AG04450 (cell line): ENCODE measurements around the gene GPRIN3. TPM values are rescaled to one million over a fixed set of nuclear protein-coding genes. Genes with fewer than 3 reads are reported as not detected.

ENCODE experiments used
- CTCF ChIA-PET: fragments of 300-600, 350-600 bp; formaldehyde crosslinking; extraction: SDS; loops from one replicate; lab custom pipeline; 2022; ENCODE audit warnings: antibody characterized with exemption, inconsistent platforms; lab: Charles Lee
- POLR2A ChIA-PET: fragments of 350-600 bp; formaldehyde crosslinking; extraction: SDS; loops from one replicate; lab custom pipeline; 2021; ENCODE audit warnings: antibody characterized with exemption, inconsistent platforms; lab: Yijun Ruan, JAX
- DNase-seq: peaks from one replicate; pipeline ENCODE4 v3.0.0-alpha.2; 2011; ENCODE audit warnings: low read depth, low spot score
- H3K27ac ChIP-seq: one replicate; pipeline ENCODE4 v1.5.1; 2012; ENCODE audit warnings: low read depth, low read length, control low read depth
- H3K27me3 ChIP-seq: one replicate; pipeline ENCODE4 v1.6.0; 2012; ENCODE audit warnings: low read length; ENCODE audit not compliant: control insufficient read depth, insufficient read depth
- H3K4me3 ChIP-seq: 2 replicates; pipeline ENCODE4 v1.5.1; 2011; ENCODE audit warnings: mild to moderate bottlenecking, low read depth, low read length, control low read depth
- H3K9me3 ChIP-seq: 2 replicates; pipeline ENCODE4 v1.5.1; 2012; ENCODE audit warnings: low read length; ENCODE audit not compliant: control insufficient read depth, insufficient read depth
- CTCF ChIP-seq: IDR thresholded peaks from 2 replicates; pipeline ENCODE4 v1.5.1; 2011; ENCODE audit warnings: low read depth, low read length, control low read depth, inconsistent platforms
- polyA minus RNA-seq: library from RNA; depleted of rRNA, polyadenylated mRNA; stranded (reverse); fragments of >200 nt; gene quantifications from 2 replicates; pipeline ENCODE4 v1.2.3, GENCODE V29; 2011; rRNA and poly(A)+ RNA removed
- polyA plus RNA-seq: library from polyadenylated mRNA; depleted of rRNA; stranded (reverse); fragments of >200 nt; gene quantifications from 2 replicates; pipeline ENCODE4 v1.2.3, GENCODE V29; 2011; rRNA removed

The GPRIN3 gene
- polyA plus RNA-seq (0.01 TPM in 1 of 2 replicates, not detected in the other), polyA minus RNA-seq (0.04 TPM in 1 of 2 replicates, not detected in the other)

GRCh38 chr4:89307446-89308160 is at the start of gene GPRIN3:
Gene GPRIN3, minus strand, starts transcription at chr4:89307800. Its CDS starts 57,690 bp downstream, at chr4:89250110.
- Histone ChIP-seq H3K27ac (no peak within 1 kb of the TSS), H3K27me3 (peaks cover 13% of the 10 kb centered on the region), H3K4me3 (peak within 1 kb of the TSS; percentile 57), H3K9me3 (no peaks in the 10 kb centered on the region; the same call in 1 of the 2 replicates)
- no peak for DNase-seq
- ChIA-PET CTCF (interaction anchor here (1.3 kb wide), 1 partner anchor 127 kb away, joined by 3 read pairs; no protein-coding TSS in a partner anchor), POLR2A (no interaction called here)
- TF ChIP-seq CTCF = no peak

GRCh38 chr4:89357340-89357739 is 49.7 kb upstream of the GPRIN3 start:
- Histone ChIP-seq H3K4me3 (no peak overlapping the region), H3K27ac (no peak overlapping the region), H3K27me3 (no peaks in the 10 kb centered on the region), H3K9me3 (no peaks in the 10 kb centered on the region)
- no peak for DNase-seq
- ChIA-PET POLR2A (no interaction called here), CTCF (no interaction called here)
- no peak for TF ChIP-seq CTCF

- Histone ChIP-seq H3K27me3 (no peaks in the 10 kb centered on the region), H3K4me3 (no peak overlapping the region), H3K9me3 (no peaks in the 10 kb centered on the region), H3K27ac (no peak overlapping the region)
- ChIA-PET POLR2A (no interaction called here), CTCF (no interaction called here)
- TF ChIP-seq CTCF = no peak
- DNase-seq = no peak
Observed at GRCh38 chr4:89356086-89356485, 48.5 kb upstream of the GPRIN3 start.

- no peak for DNase-seq
- no peak overlapping the region for H3K27ac ChIP-seq
- H3K4me3 ChIP-seq = no peak overlapping the region
- TF ChIP-seq CTCF = no peak
- H3K27me3 ChIP-seq = no peaks in the 10 kb centered on the region
- ChIA-PET CTCF (no interaction called here), POLR2A (no interaction called here)
- no peaks in the 10 kb centered on the region for H3K9me3 ChIP-seq
Observed at GRCh38 chr4:89353514-89353913, 45.9 kb upstream of the GPRIN3 start.

- no peak for TF ChIP-seq CTCF
- DNase-seq = no peak
- CTCF ChIA-PET = no interaction called here
- no peaks in the 10 kb centered on the region for H3K27me3 ChIP-seq
- no peaks in the 10 kb centered on the region for H3K9me3 ChIP-seq
- POLR2A ChIA-PET = no interaction called here
- H3K4me3 ChIP-seq = no peak overlapping the region
- no peak overlapping the region for H3K27ac ChIP-seq
Observed at GRCh38 chr4:89352541-89352940, 44.9 kb upstream of the GPRIN3 start.
